ENCODE measurements around the gene SLC17A7.

The SLC17A7 gene

GRCh38 chr19:49443366-49444099, 2.2 kb upstream of the SLC17A7 start:
- DNase-seq (ENCODE audit: low read depth, low spot score) = peak; percentile 87
- Histone ChIP-seq H3K4me3 (peak overlapping the region; percentile 99), H3K9me3 (ENCODE audit: low read depth, low read length) (no peaks in the 10 kb centered on the region), H3K27ac (peak overlapping the region; percentile 85), H3K9ac (ENCODE audit: insufficient read length) (peak overlapping the region; percentile 78), H3K36me3 (ENCODE audit: insufficient read depth, low read length) (peaks cover 9% of the 10 kb centered on the region)
- TF ChIP-seq POLR2AphosphoS5 (IDR thresholded peaks at IDR 0.05; ENCODE audit: borderline replicate concordance, low read depth, low read length) (no peak), FOXP2 (optimal IDR thresholded peaks at IDR 0.05; ENCODE audit: control extremely low read depth, extremely low read length, insufficient read depth) (peak; percentile 18)

GRCh38 chr19:49442771-49443365, 1.5 kb upstream of the SLC17A7 start:
- TF ChIP-seq EZH2 (IDR thresholded peaks at IDR 0.05) (no peak), POLR2AphosphoS5 (IDR thresholded peaks at IDR 0.05; ENCODE audit: borderline replicate concordance, low read depth, low read length) (peak; percentile 56; the same call in 1 of the 2 replicates)
- peak overlapping the region; percentile 85 for H3K27ac ChIP-seq
- peak overlapping the region; percentile 99 for H3K4me3 ChIP-seq
- H3K9me3 ChIP-seq (ENCODE audit: low read depth, low read length) = no peaks in the 10 kb centered on the region
- H3K36me3 ChIP-seq (ENCODE audit: insufficient read depth, low read length) = peaks cover 9% of the 10 kb centered on the region
- DNase-seq (ENCODE audit: low read depth, low spot score) = peak; percentile 75
- H3K9ac ChIP-seq (ENCODE audit: insufficient read length) = peak overlapping the region; percentile 78

- Histone ChIP-seq H3K9ac (ENCODE audit: insufficient read length) (peak overlapping the region; percentile 63), H3K4me3 (peak overlapping the region; percentile 99)
Observed at GRCh38 chr19:49442354-49442753, 1.0 kb upstream of the SLC17A7 start.

GRCh38 chr19:49441960-49442350, 628 bp upstream of the SLC17A7 start:
- peak overlapping the region; percentile 63 for H3K9ac ChIP-seq (ENCODE audit: insufficient read length)
- peak overlapping the region; percentile 83; the same call in 1 of the 2 replicates for H3K27ac ChIP-seq
- no peak for TF ChIP-seq EZH2 (IDR thresholded peaks at IDR 0.05)
- TF ChIP-seq FOXP2 (optimal IDR thresholded peaks at IDR 0.05; ENCODE audit: control extremely low read depth, extremely low read length, insufficient read depth) = no peak
- TF ChIP-seq POLR2AphosphoS5 (IDR thresholded peaks at IDR 0.05; ENCODE audit: borderline replicate concordance, low read depth, low read length) = no peak
- H3K9me3 ChIP-seq (ENCODE audit: low read depth, low read length) = no peaks in the 10 kb centered on the region
- H3K36me3 ChIP-seq (ENCODE audit: insufficient read depth, low read length) = peaks cover 5% of the 10 kb centered on the region
- no peak for DNase-seq (ENCODE audit: low read depth, low spot score)
- H3K4me3 ChIP-seq = peak overlapping the region; percentile 99

More at GRCh38 chr19:49442354-49442753, 1.0 kb upstream of the SLC17A7 start:
- no peak for DNase-seq (ENCODE audit: low read depth, low spot score)
- peak overlapping the region; percentile 83; the same call in 1 of the 2 replicates for H3K27ac ChIP-seq
- H3K36me3 ChIP-seq (ENCODE audit: insufficient read depth, low read length) = peaks cover 9% of the 10 kb centered on the region
- no peaks in the 10 kb centered on the region for H3K9me3 ChIP-seq (ENCODE audit: low read depth, low read length)
- no peak for TF ChIP-seq FOXP2 (optimal IDR thresholded peaks at IDR 0.05; ENCODE audit: control extremely low read depth, extremely low read length, insufficient read depth)
- TF ChIP-seq EZH2 (IDR thresholded peaks at IDR 0.05) = no peak
- no peak for TF ChIP-seq POLR2AphosphoS5 (IDR thresholded peaks at IDR 0.05; ENCODE audit: borderline replicate concordance, low read depth, low read length)

DNA sequence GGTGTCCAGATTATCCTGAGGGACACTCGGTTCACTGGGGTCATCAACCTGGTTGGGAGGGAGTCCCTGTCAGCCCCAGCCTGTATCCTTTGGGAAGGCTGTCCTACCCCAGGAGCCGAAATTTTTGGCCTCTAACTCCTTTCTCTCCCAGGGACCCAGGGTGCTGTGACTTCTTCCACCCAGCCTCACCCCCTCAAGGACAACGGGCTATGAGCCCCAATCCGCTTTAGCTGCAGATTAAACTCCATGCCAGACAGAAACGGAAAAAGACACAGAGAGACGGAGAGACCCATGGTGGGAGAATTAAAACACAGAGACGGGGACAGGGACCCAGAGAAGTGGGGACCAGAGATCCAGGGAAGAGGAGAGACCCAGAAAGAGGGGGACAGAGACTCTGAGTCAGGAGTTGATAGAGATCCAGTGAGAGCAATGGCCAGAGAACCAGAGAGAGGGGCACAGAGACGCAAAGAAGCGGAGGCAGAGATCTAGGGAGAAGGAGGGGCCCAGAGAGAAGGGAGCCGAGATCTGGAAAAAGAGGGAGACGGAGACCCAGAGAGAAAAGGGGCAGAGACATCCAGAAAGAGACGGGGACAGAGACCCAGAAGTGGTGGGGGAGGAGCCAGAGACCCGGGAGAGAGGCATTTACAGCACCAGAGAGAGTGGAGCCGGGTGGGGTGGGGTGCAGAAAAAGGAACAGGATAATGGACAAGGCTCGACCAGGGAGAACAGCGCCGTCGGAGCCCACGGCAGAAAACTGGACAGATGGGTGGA, 703 bp downstream of the SLC17A7 start:
- no peaks in the 10 kb centered on the region for H3K36me3 ChIP-seq (ENCODE audit: insufficient read depth, low read length)
- H3K9ac ChIP-seq (ENCODE audit: insufficient read length) = peak overlapping the region; percentile 54
- no peak overlapping the region for H3K27ac ChIP-seq
- H3K9me3 ChIP-seq (ENCODE audit: low read depth, low read length) = no peaks in the 10 kb centered on the region
- H3K4me3 ChIP-seq = peak overlapping the region; percentile 79
- TF ChIP-seq FOXP2 (optimal IDR thresholded peaks at IDR 0.05; ENCODE audit: control extremely low read depth, extremely low read length, insufficient read depth) = no peak
- no peak for TF ChIP-seq POLR2AphosphoS5 (IDR thresholded peaks at IDR 0.05; ENCODE audit: borderline replicate concordance, low read depth, low read length)
- TF ChIP-seq EZH2 (IDR thresholded peaks at IDR 0.05) = no peak
- DNase-seq (ENCODE audit: low read depth, low spot score) = no peak

- no peak for TF ChIP-seq POLR2AphosphoS5 (IDR thresholded peaks at IDR 0.05; ENCODE audit: borderline replicate concordance, low read depth, low read length)
- TF ChIP-seq FOXP2 (optimal IDR thresholded peaks at IDR 0.05; ENCODE audit: control extremely low read depth, extremely low read length, insufficient read depth) = no peak
- no peak for TF ChIP-seq EZH2 (IDR thresholded peaks at IDR 0.05)
- peak overlapping the region; percentile 79 for H3K4me3 ChIP-seq
- no peak for DNase-seq (ENCODE audit: low read depth, low spot score)
- H3K36me3 ChIP-seq (ENCODE audit: insufficient read depth, low read length) = no peaks in the 10 kb centered on the region
- H3K27ac ChIP-seq = no peak overlapping the region
- H3K9me3 ChIP-seq (ENCODE audit: low read depth, low read length) = no peaks in the 10 kb centered on the region
- H3K9ac ChIP-seq (ENCODE audit: insufficient read length) = no peak overlapping the region
Observed at GRCh38 chr19:49439836-49440235, 1.5 kb downstream of the SLC17A7 start.

- no peak overlapping the region for H3K4me3 ChIP-seq
- TF ChIP-seq FOXP2 (optimal IDR thresholded peaks at IDR 0.05; ENCODE audit: control extremely low read depth, extremely low read length, insufficient read depth) (no peak), POLR2AphosphoS5 (IDR thresholded peaks at IDR 0.05; ENCODE audit: borderline replicate concordance, low read depth, low read length) (no peak), EZH2 (IDR thresholded peaks at IDR 0.05) (no peak)
- no peaks in the 10 kb centered on the region for H3K9me3 ChIP-seq (ENCODE audit: low read depth, low read length)
- no peak overlapping the region for H3K9ac ChIP-seq (ENCODE audit: insufficient read length)
- no peaks in the 10 kb centered on the region for H3K36me3 ChIP-seq (ENCODE audit: insufficient read depth, low read length)
- DNase-seq (ENCODE audit: low read depth, low spot score) = no peak
- H3K27ac ChIP-seq = no peak overlapping the region
Observed at GRCh38 chr19:49438261-49438660, 3.1 kb downstream of the SLC17A7 start.

- no peak for DNase-seq (ENCODE audit: low read depth, low spot score)
Observed at GRCh38 chr19:49437231-49437630, 4.1 kb downstream of the SLC17A7 start.

More at GRCh38 chr19:49437231-49437630, 4.1 kb downstream of the SLC17A7 start:
- Histone ChIP-seq H3K36me3 (ENCODE audit: insufficient read depth, low read length) (no peaks in the 10 kb centered on the region), H3K9ac (ENCODE audit: insufficient read length) (no peak overlapping the region), H3K9me3 (ENCODE audit: low read depth, low read length) (no peaks in the 10 kb centered on the region), H3K27ac (no peak overlapping the region), H3K4me3 (no peak overlapping the region)
- no peak for TF ChIP-seq FOXP2 (optimal IDR thresholded peaks at IDR 0.05; ENCODE audit: control extremely low read depth, extremely low read length, insufficient read depth)
- no peak for TF ChIP-seq POLR2AphosphoS5 (IDR thresholded peaks at IDR 0.05; ENCODE audit: borderline replicate concordance, low read depth, low read length)
- no peak for TF ChIP-seq EZH2 (IDR thresholded peaks at IDR 0.05)

All from SK-N-MC (cell line).